ENCODE results near the gene ZNF12.
"Not testable (repeated sequence)": the region's sequence is repeated elsewhere in the genome, so short reads cannot be mapped to it uniquely, and the experiment has no call there.

Gene ZNF12

GRCh38 chr7:6706666-6707407, at the start of gene ZNF12:
ZNF12 (minus strand) TSS chr7:6706947; CDS start chr7:6705173, 1,774 bp downstream.
- in situ Hi-C loops (cut with MboI; ENCODE audit: low sequenced_read_pairs): no loop called here

- in situ Hi-C loops (cut with MboI; ENCODE audit: low sequenced_read_pairs): not testable (repeated sequence)
These were observed 47.2 kb upstream of the ZNF12 start, which contains the start of gene RSPH10B2 for GRCh38 chr7:6753964-6754363. RSPH10B2 (plus strand) TSS chr7:6754103; CDS start chr7:6757678, 3,575 bp downstream.

- in situ Hi-C loops (cut with MboI; ENCODE audit: low sequenced_read_pairs): not testable (repeated sequence)
These were observed 43.4 kb upstream of the ZNF12 start for GRCh38 chr7:6750173-6750572.

GRCh38 chr7:6749335-6749734, 42.6 kb upstream of the ZNF12 start:
- in situ Hi-C loops (cut with MboI; ENCODE audit: low sequenced_read_pairs): not testable (repeated sequence)

- in situ Hi-C loops (cut with MboI; ENCODE audit: low sequenced_read_pairs): not testable (repeated sequence)
These were observed 37.8 kb upstream of the ZNF12 start for GRCh38 chr7:6744410-6745100.

- in situ Hi-C loops (cut with MboI; ENCODE audit: low sequenced_read_pairs): not testable (repeated sequence)
These were observed 31.7 kb upstream of the ZNF12 start for GRCh38 chr7:6738415-6738814.

- in situ Hi-C loops (cut with MboI; ENCODE audit: low sequenced_read_pairs): no loop called here
These were observed 23.5 kb upstream of the ZNF12 start for GRCh38 chr7:6730343-6730633.

GRCh38 chr7:6729492-6730342, 23.0 kb upstream of the ZNF12 start:
- in situ Hi-C loops (cut with MboI; ENCODE audit: low sequenced_read_pairs): no loop called here

- in situ Hi-C loops (cut with MboI; ENCODE audit: low sequenced_read_pairs): not testable (repeated sequence)
These were observed 22.2 kb upstream of the ZNF12 start for GRCh38 chr7:6728893-6729491.

- in situ Hi-C loops (cut with MboI; ENCODE audit: low sequenced_read_pairs): no loop called here
These were observed 20.9 kb upstream of the ZNF12 start for GRCh38 chr7:6727663-6728062.

- in situ Hi-C loops (cut with MboI; ENCODE audit: low sequenced_read_pairs): not testable (repeated sequence)
These were observed 19.6 kb upstream of the ZNF12 start for GRCh38 chr7:6726341-6726740.

GRCh38 chr7:6725003-6725402, 18.3 kb upstream of the ZNF12 start:
- in situ Hi-C loops (cut with MboI; ENCODE audit: low sequenced_read_pairs): no loop called here

GRCh38 chr7:6724351-6724750, 17.6 kb upstream of the ZNF12 start:
- in situ Hi-C loops (cut with MboI; ENCODE audit: low sequenced_read_pairs): not testable (repeated sequence)

GRCh38 chr7:6718124-6718523, 11.4 kb upstream of the ZNF12 start:
- in situ Hi-C loops (cut with MboI; ENCODE audit: low sequenced_read_pairs): no loop called here

- in situ Hi-C loops (cut with MboI; ENCODE audit: low sequenced_read_pairs): not testable (repeated sequence)
These were observed 9.2 kb upstream of the ZNF12 start for GRCh38 chr7:6715898-6716297.

- in situ Hi-C loops (cut with MboI; ENCODE audit: low sequenced_read_pairs): no loop called here
These were observed 7.6 kb upstream of the ZNF12 start for GRCh38 chr7:6714360-6714759.

GRCh38 chr7:6709808-6710207, 3.1 kb upstream of the ZNF12 start:
- in situ Hi-C loops (cut with MboI; ENCODE audit: low sequenced_read_pairs): no loop called here

GRCh38 chr7:6708304-6708703, 1.6 kb upstream of the ZNF12 start:
- in situ Hi-C loops (cut with MboI; ENCODE audit: low sequenced_read_pairs): no loop called here

- in situ Hi-C loops (cut with MboI; ENCODE audit: low sequenced_read_pairs): no loop called here
These were observed 635 bp downstream of the ZNF12 start for GRCh38 chr7:6705959-6706665.

GRCh38 chr7:6701860-6702259, 4.9 kb downstream of the ZNF12 start:
- in situ Hi-C loops (cut with MboI; ENCODE audit: low sequenced_read_pairs): no loop called here

GRCh38 chr7:6700793-6701192, 6.0 kb downstream of the ZNF12 start:
- in situ Hi-C loops (cut with MboI; ENCODE audit: low sequenced_read_pairs): no loop called here
